Measurements from ENCODE around the gene GUCD1. TPM values are rescaled to one million over a fixed set of nuclear protein-coding genes. Genes with fewer than 3 reads are reported as not detected.
A peak's percentile ranks its signal among the peaks of the same experiment; 100 is the strongest.

Gene GUCD1
- total and polyA plus RNA-seq, 2 of the 13 experiments (the other 11 are each of a cell fraction or from before 2014, with no cell fraction given): 128 to 245 TPM

- TF ChIP-seq RERE (CRISPR knock-in tag; IDR thresholded peaks at IDR 0.05; ENCODE audit: low read depth) (peak; percentile 85), ZNF598 (CRISPR knock-in tag; IDR thresholded peaks at IDR 0.05; ENCODE audit: borderline replicate concordance) (peak; percentile 35; the same call in 1 of the 2 replicates), ZNF256 (CRISPR knock-in tag; conservative IDR thresholded peaks at IDR 0.05) (peak; percentile 56; the same call in 1 of the 2 replicates), POGZ (CRISPR knock-in tag; IDR thresholded peaks at IDR 0.05) (peak; percentile 82), MBD4 (IDR thresholded peaks at IDR 0.05; ENCODE audit: borderline replicate concordance, low read length) (no peak), KLF13 (CRISPR knock-in tag; IDR thresholded peaks at IDR 0.05) (0 out of 2 replicates have a peak, but pooled peaks have one; percentile 31), ZMYM3 (CRISPR knock-in tag; IDR thresholded peaks at IDR 0.05) (peak; percentile 92), STAT5B (CRISPR knock-in tag; IDR thresholded peaks at IDR 0.05) (peak; percentile 90; the same call in 1 of the 2 replicates), PHF5A (CRISPR knock-in tag; IDR thresholded peaks at IDR 0.05; ENCODE audit: low read depth, unreplicated experiment) (no peak), ZBTB20 (CRISPR knock-in tag; IDR thresholded peaks at IDR 0.05; ENCODE audit: borderline replicate concordance, low read depth) (peak; percentile 98), RBM39 (IDR thresholded peaks at IDR 0.05; ENCODE audit: low read depth, low read length, poor library complexity, severe bottlenecking) (no peak), ZNF296 (CRISPR knock-in tag; conservative IDR thresholded peaks at IDR 0.05) (peak; percentile 74; the same call in 1 of the 2 replicates), ZNF740 (CRISPR knock-in tag; IDR thresholded peaks at IDR 0.05) (peak; percentile 74), KDM5A (IDR thresholded peaks at IDR 0.05; ENCODE audit: borderline replicate concordance, low read length) (no peak), ZNF773 (CRISPR knock-in tag; IDR thresholded peaks at IDR 0.05; ENCODE audit: borderline replicate concordance) (peak; percentile 80; the same call in 1 of the 2 replicates), SKI (IDR thresholded peaks at IDR 0.05; ENCODE audit: partially characterized antibody) (peak; percentile 11), ZMYM4 (CRISPR knock-in tag; IDR thresholded peaks at IDR 0.05) (peak; percentile 88), ARID4A (CRISPR knock-in tag; IDR thresholded peaks at IDR 0.05; ENCODE audit: borderline replicate concordance) (peak; percentile 81; the same call in 1 of the 2 replicates)
These were observed 40.5 kb downstream of the GUCD1 start (continued) for GRCh38 chr22:24514241-24515026.
